ENCODE results near the gene TAX1BP1.

The TAX1BP1 gene

GRCh38 chr7:27739301-27739908, 557 bp upstream of the TAX1BP1 start:
- peak; percentile 78 for DNase-seq (ENCODE audit: low read depth)

DNA sequence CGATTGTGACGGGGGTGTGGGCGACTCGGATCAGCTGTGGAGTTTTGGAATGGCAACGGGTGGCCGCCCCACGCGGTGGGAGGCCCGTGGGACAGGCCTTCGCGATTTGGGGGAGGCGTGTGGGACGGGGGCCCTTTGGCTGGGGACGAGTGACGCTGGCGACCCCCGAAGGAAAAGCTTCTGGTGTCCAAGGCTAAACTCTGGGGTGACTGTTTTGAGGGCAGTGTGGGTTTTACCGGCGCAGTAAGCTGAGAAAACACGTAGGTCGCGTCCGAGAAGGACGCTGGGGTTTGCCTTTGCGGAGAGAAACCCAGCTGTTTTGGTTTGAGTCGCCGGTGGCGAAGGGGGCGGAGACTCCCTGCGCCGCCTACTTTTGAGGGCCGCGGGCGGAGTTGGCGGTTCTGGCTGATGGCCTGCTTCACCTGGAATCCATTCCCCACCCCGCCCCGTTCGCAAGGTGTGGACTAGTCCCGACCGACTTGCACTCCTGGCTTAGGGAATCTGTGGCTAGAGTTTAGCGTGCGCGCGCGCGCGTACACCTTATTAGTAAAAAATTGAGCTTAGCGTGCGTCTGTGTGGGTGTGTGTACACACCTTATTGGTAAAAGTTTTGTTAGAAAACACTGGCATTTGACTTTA, 606 bp downstream of the TAX1BP1 start:
- DNase-seq (ENCODE audit: low read depth) = peak; percentile 62

GRCh38 chr7:27742091-27742710, 2.2 kb downstream of the TAX1BP1 start:
- peak; percentile 94 for DNase-seq (ENCODE audit: low read depth)

- peak; percentile 91 for DNase-seq (ENCODE audit: low read depth)
These were observed 5.2 kb downstream of the TAX1BP1 start for GRCh38 chr7:27745064-27745583.

- no peak for DNase-seq (ENCODE audit: low read depth)
These were observed 6.5 kb downstream of the TAX1BP1 start for GRCh38 chr7:27746486-27746885.

GRCh38 chr7:27746978-27747377, 7.0 kb downstream of the TAX1BP1 start:
- DNase-seq (ENCODE audit: low read depth) = peak; percentile 17

- no peak for DNase-seq (ENCODE audit: low read depth)
These were observed 7.8 kb downstream of the TAX1BP1 start for GRCh38 chr7:27747589-27748368.

DNA sequence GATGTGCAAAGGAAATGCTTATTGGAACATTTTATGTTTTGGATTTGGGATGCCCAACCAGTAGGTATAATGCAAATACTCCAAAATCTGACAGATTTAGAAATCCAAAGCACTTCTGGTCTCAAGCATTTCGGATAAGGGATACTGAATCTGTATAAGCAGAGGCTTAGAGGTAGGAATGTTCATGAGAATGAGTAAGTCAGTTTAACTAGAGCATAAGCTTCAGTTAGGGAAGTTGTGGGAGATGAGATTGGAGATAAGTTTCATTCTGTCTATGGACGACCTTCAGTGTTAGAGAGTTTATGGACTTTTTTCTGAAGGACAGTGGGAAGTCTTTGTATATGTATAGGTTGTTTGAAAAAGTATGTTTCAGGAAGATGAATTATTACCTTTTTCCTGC, 10.4 kb downstream of the TAX1BP1 start:
- peak; percentile 62 for DNase-seq (ENCODE audit: low read depth)

GRCh38 chr7:27751888-27752660, 12.1 kb downstream of the TAX1BP1 start:
- no peak for DNase-seq (ENCODE audit: low read depth)

DNA sequence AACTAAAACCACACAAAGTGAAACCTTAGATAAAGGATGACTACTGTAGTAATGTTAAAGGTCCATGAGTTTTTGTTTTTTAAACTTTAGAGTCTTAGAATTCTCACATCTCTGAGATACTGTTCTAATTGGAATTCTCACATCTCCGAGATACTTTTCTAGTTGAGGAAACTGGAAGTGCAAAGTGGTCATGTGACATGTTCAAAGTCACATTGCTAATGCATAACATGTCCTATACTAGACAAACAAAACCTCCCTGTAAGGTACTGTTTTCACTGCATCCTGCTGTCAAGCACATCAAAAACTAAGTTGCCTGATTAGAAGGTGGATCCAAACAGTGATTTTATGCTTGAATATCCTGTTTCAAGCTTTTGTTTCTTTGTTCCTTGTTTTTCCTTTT, 13.9 kb downstream of the TAX1BP1 start:
- no peak for DNase-seq (ENCODE audit: low read depth)

- DNase-seq (ENCODE audit: low read depth) = no peak
These were observed 16.3 kb downstream of the TAX1BP1 start for GRCh38 chr7:27756298-27756697.

DNA sequence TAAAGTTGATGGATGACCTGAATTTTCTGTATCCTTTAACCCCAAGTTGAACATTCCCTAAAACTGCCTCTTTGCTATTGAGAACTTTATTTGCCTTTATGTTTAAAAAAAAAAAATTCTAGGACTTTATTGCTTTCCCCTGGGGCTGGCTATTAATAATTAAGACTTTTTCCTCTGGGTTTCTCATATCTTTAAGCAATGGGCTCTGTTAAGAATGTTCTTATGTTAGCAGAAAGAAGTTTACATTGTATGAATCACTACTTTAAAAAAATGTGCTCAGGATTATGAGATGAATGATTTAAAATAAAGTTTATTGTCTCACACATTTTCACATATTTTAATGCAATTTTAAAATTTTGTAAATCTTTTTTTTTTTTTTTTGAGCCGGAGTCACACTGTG, 19.5 kb downstream of the TAX1BP1 start:
- DNase-seq (ENCODE audit: low read depth) = no peak

GRCh38 chr7:27762062-27762461, 22.1 kb downstream of the TAX1BP1 start:
- DNase-seq (ENCODE audit: low read depth) = no peak

- DNase-seq (ENCODE audit: low read depth) = peak; percentile 56
These were observed 24.1 kb downstream of the TAX1BP1 start for GRCh38 chr7:27763983-27764508.

- DNase-seq (ENCODE audit: low read depth) = no peak
These were observed 25.9 kb downstream of the TAX1BP1 start for GRCh38 chr7:27765841-27766240.

GRCh38 chr7:27767374-27767773, 27.4 kb downstream of the TAX1BP1 start:
- DNase-seq (ENCODE audit: low read depth) = peak; percentile 74

DNA sequence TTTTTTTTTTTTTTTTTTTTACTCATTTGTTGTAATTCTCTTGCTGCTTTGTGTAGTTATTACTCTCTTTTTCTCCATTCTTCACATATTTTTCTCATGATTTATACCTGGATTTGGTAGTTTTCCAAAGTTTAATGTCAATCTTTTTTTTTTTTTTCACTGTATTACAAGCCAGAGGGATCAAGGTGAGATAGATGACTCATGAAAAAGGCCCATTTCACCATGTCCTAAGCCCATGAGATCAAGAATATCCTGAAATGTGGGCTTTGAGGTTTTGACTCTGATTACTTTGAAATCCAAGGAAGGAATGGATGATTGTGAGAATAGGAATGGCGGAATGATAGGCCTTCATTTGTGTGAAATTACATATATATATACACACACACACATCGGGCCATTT, 31.1 kb downstream of the TAX1BP1 start:
- DNase-seq (ENCODE audit: low read depth) = peak; percentile 78

- peak; percentile 40 for DNase-seq (ENCODE audit: low read depth)
These were observed 34.9 kb downstream of the TAX1BP1 start for GRCh38 chr7:27774717-27775328.

DNA sequence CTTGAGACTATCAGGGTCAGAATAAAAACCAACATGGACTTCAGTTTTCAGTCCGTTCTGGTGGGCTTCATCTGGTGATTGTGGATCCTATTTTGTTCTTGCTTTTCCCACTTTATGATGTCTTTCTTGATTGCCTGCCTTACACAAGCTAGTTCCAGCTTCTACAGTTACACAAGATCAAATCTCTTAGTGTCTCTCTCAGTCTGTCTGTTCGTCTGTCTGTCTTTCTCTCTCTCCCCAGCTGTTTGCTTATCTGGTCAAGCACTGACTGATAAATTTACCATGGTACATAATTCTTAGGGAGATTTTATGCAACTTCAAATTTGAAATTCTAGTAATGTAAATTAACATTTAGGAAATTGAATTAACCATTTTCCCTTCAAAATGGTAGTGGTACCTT, 35.8 kb downstream of the TAX1BP1 start:
- DNase-seq (ENCODE audit: low read depth) = peak; percentile 32

DNA sequence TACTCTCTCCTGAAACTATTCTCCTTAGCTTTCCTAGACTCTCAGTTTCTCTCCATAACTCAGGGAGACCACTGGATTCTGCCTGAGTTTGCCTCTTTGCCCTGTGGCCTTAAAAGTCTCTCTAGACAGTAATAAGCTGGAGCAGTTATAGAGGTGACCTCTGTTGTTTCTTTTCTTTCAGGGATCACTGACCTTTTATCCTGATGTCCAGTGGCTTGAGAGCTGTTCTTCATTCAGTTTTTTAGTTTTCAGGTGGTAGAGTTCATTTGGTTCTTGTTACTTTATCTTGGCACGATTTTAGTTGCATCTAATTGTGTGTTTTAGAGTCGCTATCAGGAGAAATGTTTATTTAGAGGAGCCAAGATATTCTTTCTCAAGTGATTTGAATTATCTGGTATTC, 37.7 kb downstream of the TAX1BP1 start:
- DNase-seq (ENCODE audit: low read depth) = no peak

DNA sequence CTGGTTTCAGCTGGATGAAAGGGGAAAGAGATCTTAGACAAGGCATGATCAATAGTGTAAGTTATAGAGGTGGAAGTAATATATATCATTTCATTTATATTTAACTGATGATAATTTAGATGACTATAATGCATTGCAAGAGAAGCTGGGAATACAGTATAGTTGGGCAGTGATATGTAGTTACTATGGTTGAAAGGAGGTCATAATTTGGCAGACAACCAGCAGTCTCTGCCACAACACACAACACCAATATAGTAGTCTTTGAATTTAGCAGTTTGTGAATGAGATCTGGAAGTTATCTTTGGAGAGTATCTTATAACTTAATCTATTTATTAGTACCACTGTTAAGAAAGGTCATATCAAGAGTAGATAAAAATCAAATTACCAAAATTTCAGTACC, 39.9 kb downstream of the TAX1BP1 start:
- no peak for DNase-seq (ENCODE audit: low read depth)
